T follicular helper cell (primary cell): ENCODE results near the gene DLL4.

Experiments
- DNase-seq: peaks from one replicate; pipeline ENCODE4 v3.0.0-alpha.2; 2020; ENCODE audit warnings: low read depth

Gene DLL4

DNA sequence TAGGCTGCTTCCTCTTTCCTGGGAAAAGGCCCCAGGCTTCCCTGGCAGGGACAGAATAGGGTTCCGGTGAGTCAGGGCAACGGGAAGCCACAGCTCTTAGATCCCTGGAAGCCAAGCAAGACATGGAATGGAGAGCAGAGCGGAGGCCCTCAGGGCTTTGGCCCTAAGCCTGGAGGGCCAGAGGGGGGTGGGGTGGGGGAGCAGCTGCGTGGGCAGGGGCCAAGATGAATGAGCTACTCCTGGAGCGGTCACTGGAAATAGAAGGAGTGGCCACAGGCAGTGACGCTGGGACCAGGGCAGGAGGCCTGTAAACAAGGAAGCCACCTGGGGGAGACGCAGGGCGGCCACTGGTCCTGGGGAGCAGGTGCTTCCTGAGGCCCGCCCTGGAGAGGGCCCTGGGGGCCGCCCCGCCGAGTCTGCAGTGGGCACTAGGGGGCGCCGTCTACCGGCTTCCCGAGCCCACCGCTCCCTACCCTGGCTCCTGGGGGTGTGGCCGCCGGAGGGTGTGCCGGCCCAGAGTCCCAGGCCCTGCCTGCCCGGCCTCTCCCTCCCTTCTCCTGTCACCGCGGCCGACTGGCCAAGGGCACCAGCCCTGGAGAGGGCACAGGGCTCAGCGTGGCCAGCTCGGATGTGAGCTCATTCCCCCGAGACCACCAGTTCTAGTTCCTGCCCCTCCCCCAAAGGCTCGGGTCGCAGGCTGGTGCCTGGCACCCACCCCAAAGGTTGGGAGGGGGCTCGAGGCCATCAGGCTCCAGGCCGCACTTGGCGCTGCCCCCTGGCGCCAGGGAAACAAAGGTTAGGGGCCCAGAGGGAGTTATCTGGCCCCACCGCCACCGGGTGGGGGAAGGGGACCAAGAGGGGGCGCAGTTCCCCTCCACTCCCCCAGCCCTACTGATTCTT, 22.8 kb upstream of the DLL4 start:
- peak; percentile 60 for DNase-seq

DNA sequence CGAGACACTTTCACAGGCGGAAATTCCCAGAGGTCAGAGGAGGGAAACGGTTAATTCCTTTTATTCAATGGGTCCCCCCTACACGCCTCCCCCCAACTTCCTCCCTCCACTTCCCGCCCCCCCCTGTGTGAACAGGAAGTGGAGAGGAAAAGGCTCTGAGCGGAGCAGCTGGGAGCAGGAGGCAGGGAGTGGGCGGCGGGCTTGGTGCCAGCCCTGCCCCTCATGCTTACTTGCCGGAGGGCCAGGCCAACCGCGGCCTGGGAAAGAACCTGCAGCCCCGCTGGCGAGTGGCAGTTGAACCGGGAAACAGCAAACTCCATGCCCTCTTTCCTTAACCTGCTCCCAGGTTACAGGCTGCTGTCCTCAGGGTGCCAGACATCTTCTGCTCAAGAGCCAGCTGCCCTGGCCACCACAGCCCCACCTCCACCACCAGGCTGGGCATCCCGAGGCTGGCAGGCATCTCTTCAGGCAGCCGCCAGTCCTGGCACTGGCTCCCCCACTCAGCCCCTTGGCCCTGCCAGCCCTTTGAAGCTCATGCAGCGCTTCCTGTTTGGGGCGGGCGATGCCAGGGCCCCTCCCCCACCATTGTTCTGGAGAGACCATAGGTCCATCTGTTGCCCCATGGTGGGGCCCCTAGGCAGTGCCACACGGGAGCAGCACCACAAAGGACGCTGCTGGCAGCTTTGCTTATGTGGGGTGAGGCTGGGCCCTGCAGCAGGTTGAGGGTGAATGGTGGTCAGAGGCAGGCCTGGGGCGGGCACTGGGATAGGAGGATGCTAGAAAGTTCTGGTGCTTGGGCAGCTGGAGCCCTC, 21.9 kb upstream of the DLL4 start:
- peak; percentile 38 for DNase-seq

DNA sequence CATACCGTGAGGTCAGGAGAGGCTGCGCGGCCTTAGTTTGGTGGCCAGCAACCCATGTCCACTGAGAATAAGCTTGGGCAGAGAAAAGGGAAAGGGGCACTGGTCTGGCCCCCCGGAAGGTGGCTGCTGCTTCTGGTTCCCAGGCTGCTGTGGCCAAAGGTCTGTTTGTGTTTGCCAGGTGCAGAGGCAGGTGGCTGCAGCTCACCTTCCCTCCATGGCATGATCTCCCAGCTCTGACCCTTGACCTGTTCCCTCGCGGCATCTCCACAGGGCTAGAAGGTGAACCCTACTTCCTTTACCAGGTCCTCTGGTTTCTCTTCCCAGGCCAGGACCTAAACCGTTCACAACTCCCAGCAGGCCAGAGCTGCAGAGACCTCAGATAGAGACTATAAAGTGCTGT, 21.0 kb upstream of the DLL4 start:
- no peak for DNase-seq

DNA sequence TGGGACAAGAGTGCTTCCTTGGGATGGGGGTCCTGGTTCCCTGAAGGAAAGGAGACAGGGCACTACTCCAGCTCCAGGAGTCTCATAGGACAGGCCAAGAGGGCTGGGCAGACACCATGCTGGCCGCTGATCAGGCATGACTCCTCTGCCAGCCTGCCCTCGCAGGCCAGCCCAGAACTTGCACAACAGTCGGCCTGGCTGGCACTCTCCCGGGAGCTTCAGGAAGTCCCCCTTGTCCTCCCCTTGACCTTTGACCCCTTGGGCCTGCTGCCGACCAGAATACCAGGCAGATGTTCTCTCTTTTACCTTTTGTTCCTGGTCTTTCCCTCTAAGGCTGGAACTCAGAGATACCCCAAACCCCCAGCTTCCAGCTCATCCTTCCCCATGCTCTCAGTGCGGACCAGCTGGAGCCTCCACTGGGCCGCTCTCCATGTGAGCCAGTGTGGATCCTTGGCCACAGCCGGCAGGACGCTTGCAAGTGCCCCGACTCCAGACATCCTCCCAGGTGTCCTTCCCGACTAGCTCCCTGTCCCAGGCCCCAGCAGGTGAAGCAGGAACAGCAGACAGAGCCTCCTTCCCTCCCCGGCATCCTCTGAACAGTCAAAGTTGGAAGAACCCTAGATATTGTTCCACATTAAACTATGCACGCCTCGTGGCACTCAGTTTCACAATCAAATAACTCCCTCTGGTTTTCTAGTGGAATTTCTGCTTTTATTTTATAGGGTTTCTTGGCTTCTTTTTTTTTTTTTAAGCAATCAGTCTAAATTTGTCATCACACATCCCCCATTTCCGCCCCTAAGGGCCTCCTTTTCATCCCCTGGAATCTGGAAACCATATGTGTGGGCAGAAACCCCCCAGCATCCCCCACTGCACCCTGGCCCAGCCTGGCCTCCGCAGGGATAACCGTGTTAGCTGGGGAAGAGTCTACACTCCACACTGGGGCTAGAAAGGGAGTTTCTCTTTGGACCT, 19.2 kb upstream of the DLL4 start:
- no peak for DNase-seq

DNA sequence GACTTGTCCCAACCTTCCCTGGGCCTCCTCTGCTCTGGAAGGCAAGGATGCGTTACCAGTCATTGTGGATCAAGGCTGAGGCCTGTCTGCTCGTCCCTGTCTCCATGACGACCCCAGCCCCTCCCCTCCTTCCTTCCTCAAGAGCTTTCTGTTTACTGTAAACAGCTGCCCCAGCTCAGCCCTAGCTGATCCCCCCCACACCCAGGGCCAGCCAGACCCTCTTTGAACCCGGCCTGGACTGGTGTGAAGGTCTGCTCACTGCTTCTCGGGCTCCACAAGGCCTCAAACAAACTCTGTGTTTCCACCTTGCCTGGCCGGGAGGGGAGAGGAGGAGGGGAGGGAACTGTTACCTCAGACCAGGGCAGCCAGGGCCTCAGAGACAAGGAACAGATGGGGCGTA, 18.0 kb upstream of the DLL4 start:
- no peak for DNase-seq

DNA sequence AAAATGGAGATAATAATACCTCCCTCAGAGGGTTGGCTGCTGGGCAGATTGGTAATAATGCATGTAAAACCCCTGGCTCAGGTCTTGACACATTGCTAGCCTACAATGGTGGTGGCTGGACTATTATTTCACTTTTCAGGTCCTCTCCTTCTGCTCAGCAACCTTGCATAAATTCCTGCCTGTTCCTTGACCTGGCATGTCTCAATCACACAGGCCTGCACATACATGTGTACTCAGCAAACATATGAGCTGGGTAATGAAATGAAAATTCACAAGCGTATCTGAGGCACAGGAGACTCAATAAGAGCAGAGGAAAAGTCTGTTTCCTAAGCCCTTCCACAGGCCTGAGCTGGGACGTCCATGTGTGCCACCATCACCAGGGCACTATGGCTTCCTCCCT, 17.4 kb upstream of the DLL4 start:
- no peak for DNase-seq

DNA sequence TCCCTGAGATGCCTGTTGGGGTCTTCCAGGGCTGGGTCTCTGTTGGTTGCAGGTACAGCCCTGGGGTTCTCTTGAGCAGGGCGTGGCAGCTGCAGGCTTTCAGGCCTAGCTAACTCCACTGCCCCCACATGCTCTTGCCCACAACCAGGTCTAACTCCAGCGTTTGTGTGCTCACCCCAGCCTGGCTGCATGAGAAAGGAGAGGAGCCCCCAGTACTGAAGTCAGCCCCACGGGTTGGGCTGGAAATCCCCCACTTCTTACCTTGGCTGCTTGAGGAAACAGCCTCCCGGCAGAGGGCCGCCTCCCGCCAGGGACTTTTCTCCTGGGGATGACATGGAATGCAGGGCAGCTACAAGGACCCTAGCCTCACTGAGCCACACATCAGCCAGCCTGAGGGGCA, 16.7 kb upstream of the DLL4 start:
- DNase-seq: no peak

DNA sequence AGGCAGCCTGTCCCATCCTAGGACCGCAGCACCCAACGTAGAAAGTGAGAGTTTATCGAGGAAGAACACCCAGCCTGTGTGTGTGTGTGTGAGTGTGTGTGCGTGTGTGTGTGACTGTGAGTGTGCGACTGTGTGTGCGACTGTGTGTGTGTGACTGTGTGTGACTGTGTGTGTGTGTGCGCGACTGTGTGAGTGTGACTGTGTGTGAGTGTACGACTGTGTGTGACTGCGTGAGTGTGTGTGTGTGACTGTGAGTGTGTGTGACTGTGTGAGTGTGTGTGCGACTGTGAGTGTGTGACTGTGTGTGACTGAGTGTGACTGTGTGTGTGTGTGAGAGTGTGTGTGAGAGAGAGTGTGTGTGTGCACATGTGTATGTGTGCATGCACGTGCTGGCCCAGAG, 15.1 kb upstream of the DLL4 start:
- DNase-seq: no peak

DNA sequence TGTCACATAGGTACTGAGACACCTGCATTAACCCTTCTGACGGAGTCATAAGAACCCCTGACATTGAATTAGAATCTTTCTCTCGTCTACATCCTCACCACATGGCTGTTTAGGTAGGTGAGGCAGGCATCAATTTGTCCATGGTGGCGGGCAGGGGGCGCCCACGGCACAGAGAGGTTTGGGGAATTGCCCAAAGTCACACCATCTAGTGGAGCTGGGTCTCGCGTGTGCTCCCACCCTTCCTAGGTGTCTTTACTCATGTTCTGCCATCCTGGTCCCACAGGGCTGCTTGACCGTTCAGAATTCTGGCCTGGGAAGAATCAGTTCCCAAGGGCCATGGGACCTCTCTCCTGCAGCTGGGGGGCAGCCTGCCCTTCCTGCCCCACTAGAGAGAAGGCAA, 14.7 kb upstream of the DLL4 start:
- DNase-seq: no peak

DNA sequence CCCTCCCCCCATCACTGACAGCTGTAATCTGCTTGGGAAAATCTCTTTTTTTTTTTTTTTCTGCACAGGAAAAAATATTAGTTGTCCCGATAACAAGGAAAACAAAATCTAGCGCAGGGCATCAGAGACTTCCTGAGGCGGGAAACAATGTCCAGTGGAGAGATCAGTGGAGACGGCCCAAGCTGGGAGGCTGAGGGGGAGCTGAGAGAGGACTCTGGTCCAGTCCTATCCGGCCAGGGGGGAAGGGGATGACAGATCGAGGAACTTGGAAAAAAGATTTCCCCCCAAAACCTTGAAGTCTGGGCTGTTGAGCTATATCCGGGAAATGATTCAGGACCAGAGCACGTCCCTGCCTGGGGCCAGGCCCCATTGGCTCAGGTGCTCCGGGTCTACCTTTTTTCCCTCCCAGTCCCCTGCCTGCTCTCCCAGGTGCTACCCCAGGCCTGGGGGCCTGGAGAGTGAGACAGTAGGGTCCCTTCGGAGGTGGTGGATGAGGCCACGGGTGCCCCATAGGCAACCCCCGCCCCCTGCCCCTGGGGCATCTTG, 14.0 kb upstream of the DLL4 start:
- no peak for DNase-seq

DNA sequence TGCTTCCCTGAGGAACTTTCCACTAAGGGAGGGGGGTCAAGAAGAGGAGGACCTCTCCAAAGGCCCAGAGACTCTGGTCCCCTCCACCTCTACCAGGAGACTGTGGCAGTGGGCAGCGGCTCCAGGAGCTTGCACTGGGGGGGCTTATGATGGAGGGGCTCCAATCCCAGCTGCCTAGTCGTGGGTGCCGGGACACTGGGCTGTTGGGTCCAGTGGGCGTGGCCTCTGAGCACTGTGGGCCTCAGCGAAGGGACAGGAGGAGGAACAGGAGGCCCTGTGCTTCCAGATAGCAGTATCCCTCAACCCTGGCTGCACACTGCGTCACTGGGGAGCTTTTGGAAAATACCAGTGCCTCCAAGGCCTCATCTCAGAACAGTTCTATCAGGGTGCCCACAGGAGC, 13.5 kb upstream of the DLL4 start:
- DNase-seq: no peak

DNA sequence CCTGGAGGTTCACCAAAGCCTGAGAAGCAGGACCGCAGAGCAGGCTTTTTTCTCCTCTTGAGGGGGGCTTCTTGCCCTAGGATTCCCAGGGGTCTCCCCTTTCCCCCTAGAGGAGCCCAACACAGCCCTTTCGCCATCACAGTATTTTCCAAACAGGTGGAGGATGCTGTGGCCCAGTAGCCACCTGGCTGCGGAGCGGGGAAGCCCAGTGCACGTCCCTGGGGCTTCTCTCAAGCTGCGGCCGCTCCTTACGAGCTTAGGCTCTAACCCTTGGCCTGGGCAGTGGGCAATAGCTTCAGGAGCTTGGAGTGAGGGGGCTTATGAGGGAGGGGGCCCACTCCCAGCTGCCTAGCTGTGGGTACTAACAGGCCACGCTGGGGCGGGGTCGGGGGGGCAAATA, 11.6 kb upstream of the DLL4 start:
- no peak for DNase-seq

DNA sequence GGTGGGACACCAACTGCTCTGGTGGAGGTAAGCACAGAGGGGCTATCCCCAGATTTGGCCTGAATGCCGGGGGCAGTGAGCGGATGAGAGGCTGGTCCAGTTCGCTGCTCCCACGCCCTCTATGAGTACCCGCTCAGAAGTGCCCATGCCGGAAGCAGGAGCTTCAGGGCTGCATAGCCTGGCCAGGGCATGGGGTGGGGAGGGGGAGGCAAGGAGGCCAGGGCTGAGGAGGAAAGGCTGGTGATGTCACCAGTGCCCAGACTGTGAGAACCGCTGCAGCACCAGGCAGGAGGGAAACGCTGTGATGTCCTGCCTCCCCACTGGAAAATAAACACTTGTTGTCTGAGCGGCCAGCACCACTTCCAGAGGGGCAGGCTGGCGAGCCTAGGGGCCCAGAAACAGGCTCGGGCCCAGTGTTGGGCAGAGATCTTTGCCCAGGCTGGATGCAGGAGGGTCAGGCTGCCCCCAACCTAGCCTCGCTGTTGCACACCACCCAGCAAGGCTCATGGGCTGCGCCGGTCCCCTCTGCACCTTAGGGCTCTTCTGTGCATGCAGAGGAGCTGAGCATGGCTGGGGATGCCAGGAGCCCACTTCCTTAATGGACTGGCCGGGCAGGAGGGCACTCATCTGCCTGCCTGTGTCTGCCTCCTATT, 10.9 kb upstream of the DLL4 start:
- no peak for DNase-seq

DNA sequence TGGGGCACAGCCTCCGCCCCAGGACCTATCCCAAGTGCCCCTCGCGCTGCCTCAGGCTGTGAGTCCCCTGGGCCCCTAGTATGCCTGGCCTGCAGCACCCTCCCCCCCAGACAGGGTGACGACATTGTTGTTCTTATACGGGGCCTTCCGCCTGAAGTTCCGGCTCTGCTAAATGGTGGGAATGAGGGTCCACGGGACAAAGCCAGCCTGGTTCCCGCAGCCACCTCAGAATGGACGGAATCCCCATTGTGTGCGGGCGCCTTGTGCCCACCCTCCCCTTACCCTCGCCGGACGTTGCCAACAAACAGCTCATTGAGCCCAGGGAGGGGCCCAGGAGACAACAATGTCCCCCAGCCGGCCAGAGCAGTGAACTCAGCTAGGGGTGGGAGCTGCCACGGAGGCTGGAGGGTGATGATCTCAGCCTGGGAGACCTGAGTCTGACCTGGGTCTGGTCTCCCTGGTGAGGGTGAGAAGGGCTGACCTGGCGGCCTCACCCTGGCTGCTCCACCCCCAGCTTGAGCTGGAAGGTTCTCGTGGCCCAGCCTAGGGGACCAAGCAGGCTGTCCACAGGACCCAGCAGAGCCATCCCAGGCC, 10.2 kb upstream of the DLL4 start:
- no peak for DNase-seq

DNA sequence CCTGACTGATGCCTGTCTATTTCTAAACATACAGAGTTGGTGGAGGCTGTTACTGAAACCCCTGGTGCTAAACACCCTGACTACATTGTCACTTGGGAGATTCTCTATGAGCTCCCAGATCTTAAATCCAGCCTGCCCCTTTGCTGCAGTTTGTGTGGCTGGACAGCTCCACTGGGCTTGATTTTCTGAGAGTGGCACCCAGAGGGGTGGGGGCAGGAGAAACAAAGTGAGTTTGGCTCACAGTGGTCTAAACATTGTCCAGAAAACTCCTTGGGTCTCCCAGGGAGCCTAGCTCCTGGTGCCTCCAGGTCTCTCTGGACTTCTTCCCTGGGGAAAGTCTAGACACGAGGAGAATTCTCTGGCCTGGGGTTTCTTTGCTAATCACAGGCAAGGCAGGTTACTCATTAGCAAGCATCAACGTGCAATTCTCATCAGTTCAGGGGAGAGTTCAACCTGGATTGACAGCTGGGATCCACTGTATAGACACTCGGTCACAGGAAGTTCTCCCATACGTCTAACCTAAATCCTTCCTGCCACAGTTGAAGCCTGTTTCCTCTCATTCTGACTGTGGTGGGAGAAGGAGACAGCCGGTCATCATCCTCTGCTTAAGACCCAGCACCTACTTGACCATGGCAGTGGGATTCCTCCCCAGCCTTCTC, 7.1 kb upstream of the DLL4 start:
- no peak for DNase-seq

DNA sequence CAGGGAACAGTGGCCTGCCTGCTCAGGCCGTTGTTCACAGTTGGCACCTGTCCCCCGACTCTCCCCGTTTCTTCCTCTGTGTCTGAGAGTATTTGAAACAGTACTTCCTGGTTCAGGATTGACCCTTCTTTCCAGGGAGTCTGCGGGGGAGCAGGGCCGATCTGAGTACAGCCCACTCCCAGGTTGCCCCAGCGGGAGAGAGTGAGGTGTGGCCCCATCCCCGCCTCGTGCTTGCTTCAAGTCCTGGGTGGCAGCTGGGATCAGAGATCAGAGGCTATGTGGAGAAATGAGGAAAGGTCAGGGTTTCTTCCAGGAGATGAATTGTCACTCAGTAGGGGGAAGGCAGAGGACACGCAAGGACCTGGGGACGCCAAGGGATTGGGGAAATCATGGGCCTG, 6.5 kb upstream of the DLL4 start:
- DNase-seq: no peak

DNA sequence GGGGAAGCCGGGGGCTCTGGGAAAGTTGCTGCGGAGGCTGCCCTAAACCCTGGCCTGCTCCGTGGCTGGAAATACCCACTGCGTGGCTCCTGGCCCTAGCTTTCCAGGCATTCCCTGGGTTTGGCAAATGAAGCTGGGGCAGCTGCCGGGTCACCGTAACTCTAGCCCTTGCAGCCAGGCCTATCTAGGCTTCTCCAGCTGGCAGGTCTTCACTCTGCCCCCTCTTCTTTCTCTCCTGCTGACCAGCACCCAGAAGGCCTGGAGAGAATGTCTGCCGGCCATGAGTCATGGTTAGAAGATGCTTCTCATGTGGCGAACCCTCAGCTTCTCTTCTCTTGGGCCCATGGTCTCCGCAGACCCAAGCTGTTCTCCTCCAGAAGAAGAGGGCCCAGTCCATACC, 5.6 kb upstream of the DLL4 start:
- no peak for DNase-seq

DNA sequence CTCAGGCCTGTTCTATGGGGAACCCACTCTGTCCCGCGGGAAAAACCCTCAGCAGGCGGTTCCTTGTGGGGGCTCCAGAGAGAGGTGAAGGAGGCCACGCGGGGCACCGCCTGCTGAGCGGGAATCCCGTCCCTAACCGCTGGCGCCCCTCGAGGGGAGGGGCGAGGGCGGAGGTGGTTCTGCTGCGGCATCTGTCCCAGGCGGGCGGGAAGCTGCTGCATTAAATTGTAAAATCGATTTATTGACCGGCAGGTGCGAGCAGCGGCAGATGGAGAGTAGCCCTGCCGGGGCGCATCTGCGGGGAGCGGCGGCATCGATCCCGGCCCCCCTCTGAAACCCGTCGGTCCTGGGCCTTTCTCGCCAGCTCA, 3.7 kb upstream of the DLL4 start:
- DNase-seq: no peak

DNA sequence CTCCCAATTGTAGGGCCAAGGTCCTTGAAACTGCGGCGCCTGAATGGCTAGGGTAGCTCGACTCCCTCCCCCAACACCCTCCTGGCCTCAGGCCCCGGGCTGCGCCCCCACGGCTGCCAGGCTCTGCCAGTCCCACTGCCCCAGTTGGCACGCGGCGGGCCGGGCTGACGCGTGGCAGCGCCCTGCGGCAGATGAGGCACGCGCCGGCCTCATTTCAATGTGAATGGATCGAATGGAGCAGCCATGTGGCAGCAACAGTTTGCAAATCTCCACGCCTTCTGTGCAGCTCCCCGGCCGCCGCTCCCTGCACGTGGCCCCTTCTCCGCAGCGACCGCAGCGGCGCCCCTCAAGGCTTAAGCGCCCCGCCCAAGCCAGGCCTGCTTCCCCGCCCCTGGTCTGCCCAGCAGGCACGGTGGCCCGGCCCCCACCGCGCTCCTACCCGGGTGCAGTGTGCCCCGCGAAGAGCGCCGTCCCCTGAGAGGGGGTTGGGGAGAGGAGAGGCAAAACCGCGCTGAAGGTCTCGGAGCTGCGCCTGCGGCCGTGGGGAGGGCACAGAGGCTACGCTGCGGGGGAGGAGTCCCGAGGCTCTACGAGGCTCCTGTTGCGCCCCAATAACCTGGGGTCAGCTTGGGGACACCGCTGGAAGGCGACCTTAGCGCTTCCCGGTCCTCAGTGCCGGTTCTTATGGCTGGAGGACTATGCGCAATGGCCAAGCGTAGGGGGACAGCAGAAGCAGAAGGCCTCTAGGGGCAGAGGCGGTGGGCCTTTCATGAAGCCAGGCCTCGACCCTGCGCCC, 3.1 kb upstream of the DLL4 start:
- no peak for DNase-seq
